GM18502 (cell line): ENCODE results near the gene TMEM82.

ENCODE experiments used
- ATAC-seq: cut with Tn5 transposase; IDR thresholded peaks from one replicate; pipeline ENCODE4 v1.9.1; 2021; ENCODE audit warnings: mild to moderate bottlenecking; ENCODE audit not compliant: unreplicated experiment, poor library complexity

TMEM82 gene

GRCh38 chr1:15755021-15755645 lies 12.8 kb downstream of the TMEM82 start:
- no peak for ATAC-seq

GRCh38 chr1:15755646-15756040 lies 13.3 kb downstream of the TMEM82 start:
- ATAC-seq: no peak

- no peak for ATAC-seq
Measured at GRCh38 chr1:15756143-15757015, 14.1 kb downstream of the TMEM82 start.

- ATAC-seq: no peak
Measured at GRCh38 chr1:15757016-15757543, 14.8 kb downstream of the TMEM82 start.

GRCh38 chr1:15757575-15758342 lies 15.5 kb downstream of the TMEM82 start:
- ATAC-seq: no peak

- ATAC-seq: no peak
Measured at GRCh38 chr1:15758343-15758931, 16.1 kb downstream of the TMEM82 start, which contains the start of gene FBLIM1. TSS of gene FBLIM1 (plus strand) at chr1:15758795. CDS start at chr1:15764984, 6,189 bp downstream.

GRCh38 chr1:15758953-15759661 lies 16.8 kb downstream of the TMEM82 start:
- ATAC-seq: no peak

GRCh38 chr1:15760520-15761211 lies 18.4 kb downstream of the TMEM82 start:
- ATAC-seq: no peak

- ATAC-seq: no peak
Measured at GRCh38 chr1:15761366-15762128, 19.2 kb downstream of the TMEM82 start.

GRCh38 chr1:15762546-15762945 lies 20.2 kb downstream of the TMEM82 start:
- ATAC-seq: no peak

GRCh38 chr1:15764269-15764764 lies 22.0 kb downstream of the TMEM82 start:
- ATAC-seq: no peak

GRCh38 chr1:15764890-15765289 lies 22.6 kb downstream of the TMEM82 start:
- ATAC-seq: no peak

- no peak for ATAC-seq
Measured at GRCh38 chr1:15765495-15766194, 23.3 kb downstream of the TMEM82 start.

- no peak for ATAC-seq
Measured at GRCh38 chr1:15767941-15768340, 25.6 kb downstream of the TMEM82 start.

GRCh38 chr1:15768388-15768787 lies 26.1 kb downstream of the TMEM82 start:
- ATAC-seq: no peak

GRCh38 chr1:15770313-15770962 lies 28.1 kb downstream of the TMEM82 start:
- no peak for ATAC-seq
